NK-92 (cell line): ENCODE measurements around the gene IFNA2.
"Not testable (repeated sequence)": the region's sequence is repeated elsewhere in the genome, so short reads cannot be mapped to it uniquely, and the experiment has no call there.

Source experiments
- DNase-seq: peaks from one replicate; lab custom pipeline; 2025; ENCODE audit not compliant: unreplicated experiment; lab: John Stamatoyannopoulos, UW

Gene IFNA2

DNA sequence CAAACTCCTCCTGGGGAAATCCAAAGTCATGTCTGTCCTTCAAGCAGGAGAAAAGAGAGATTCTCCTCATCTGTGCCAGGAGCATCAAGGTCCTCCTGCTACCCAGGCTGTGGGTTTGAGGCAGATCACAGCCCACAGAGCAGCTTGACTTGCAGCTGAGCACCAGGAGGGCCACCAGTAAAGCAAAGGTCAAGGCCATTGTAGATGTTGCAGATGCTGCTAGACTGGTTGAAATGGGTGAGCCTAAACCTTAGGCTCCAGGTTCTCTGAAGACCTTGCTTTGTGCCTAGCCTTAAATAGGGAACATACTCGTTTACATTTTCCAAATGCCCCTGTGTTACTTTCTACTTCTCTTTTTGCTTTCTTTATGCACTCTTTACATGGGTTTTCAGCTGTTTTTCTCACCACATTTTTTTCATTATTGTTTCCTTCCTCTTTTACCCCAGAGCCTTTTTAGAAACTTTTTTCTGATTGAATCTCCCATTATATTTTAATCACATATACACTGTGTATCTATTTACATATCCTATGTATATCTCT lies at the start of gene IFNA2:
TSS of gene IFNA2 (minus strand) at position 268 of the 540 bp plus-strand sequence. CDS start at position 199, 69 bp downstream.
- DNase-seq = no peak

DNA sequence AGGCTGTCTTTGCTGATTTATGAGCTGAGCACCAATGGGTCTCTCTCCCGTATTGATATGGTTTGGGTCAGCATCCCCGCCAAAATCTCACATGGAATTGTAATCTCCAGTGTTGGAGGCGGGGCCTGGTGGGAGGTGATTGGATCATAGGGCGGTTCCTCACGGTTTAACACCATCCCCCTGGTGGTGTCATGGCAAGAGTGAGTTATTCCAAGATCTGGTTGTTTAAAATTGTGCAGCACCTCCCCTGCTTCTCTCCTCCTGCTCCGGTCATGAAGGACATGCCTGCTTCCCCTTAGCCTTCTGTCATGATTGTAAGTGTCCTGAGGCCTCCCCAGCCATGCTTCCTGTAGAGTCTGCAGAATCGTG lies 49.8 kb upstream of the IFNA2 start:
- not testable (repeated sequence) for DNase-seq

DNA sequence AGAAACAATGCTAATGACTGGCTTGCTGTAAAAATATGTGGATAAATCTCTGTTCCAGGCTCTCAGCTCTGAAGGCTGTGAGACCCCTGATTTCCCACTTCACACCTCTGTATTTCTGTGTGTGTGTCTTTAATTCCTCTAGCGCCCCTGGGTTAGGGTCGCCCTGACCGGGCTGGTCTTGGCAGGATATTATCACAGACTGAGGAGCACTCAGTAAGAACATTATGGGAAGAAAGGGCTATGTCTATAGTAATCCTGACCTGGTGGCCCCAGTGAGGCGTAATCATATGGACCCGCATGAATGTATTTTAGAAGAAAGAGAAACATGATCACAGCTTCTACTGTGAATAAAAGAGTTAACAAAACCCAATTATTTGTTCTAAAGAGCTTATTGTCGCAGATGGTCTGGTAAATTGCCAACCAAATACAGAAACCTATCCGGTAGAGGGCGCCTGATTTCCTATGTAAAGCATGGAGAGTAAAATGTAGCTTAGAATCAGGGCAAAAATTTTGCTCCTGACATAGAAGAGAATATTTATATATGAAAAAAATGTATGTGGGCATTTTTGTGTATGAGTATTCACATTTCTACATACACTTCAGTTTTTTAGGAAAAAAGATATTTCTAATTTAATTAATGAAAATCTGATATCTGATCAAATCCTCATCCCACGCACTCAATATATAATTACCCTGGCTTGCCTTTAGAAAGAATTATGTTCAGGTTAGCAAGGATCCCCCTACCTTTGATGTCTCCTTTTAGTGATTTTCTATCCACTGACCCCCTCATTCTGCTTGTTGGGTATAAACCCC lies 49.2 kb upstream of the IFNA2 start:
- no peak for DNase-seq

DNA sequence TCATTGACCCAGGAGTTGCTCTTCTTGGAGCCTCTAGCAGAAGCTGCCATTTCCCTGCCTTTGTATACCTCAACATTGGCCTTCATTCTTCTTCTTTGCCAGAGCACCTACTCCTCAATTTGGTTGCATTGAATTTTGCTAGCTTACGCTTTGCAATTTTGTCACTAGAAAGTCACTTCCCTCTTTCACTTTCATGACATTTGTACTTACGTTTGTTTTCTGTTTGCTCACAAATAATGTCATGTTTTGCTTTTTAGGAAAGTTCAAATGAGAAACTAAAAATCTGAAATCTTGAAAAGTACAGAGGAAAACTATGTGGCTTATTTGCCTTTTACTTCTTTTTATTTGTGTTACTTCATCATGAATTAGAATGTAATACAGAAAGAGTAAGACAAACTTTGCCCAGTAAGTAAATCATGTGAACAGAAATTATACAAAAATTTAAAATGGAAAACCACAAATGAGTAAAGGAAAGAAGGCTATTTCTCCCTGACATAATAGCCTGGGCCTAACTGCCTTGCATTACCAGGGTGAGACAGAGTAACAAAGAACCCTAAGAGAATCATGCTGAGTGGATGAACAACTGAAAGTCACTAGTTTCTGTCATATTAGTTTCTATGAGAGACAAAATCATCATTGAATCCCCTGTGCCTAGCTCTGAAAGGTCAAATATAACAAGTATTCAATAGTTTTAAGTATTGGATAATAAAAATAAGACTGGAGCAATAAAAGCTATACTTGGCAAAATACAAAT lies 47.7 kb upstream of the IFNA2 start:
- DNase-seq = no peak

DNA sequence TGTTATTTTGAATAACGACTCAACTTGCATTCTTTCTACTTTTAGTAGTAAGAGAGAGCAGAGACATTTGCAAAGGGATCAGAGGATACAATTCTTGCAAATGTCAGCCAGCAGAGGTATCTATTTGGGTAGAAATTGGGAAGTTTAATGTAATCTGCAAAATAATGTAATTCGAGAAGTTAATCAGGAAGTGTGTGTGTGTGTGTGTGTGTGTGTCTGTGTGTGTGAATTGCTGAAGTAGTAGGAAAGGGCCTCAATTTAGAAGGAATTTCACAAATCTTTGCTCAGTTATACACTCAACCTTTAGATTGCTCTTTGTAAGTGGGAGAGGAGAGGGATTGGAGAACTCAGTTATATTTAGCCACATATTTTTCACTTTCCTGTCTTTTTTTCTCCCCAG lies 44.0 kb upstream of the IFNA2 start:
- no peak for DNase-seq

DNA sequence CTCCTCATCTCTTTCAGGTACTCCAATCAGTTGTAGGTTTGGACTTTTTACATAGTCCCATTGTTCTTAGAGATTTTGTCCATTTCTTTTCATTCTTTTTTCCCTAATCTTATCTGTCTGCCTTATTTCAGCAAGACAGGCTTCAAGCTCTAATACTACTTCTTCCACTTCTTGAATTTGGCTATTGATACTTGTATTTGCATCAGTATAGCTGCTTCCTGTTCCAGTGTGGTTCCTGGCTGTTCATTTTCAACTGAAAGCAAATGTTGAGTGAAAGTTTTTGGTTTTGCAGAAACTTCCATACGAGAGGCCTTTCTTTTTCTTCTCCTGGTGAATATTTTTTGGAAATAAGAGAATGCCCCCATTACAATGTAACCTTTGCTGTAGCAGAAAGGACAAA lies 43.0 kb upstream of the IFNA2 start:
- DNase-seq = no peak

DNA sequence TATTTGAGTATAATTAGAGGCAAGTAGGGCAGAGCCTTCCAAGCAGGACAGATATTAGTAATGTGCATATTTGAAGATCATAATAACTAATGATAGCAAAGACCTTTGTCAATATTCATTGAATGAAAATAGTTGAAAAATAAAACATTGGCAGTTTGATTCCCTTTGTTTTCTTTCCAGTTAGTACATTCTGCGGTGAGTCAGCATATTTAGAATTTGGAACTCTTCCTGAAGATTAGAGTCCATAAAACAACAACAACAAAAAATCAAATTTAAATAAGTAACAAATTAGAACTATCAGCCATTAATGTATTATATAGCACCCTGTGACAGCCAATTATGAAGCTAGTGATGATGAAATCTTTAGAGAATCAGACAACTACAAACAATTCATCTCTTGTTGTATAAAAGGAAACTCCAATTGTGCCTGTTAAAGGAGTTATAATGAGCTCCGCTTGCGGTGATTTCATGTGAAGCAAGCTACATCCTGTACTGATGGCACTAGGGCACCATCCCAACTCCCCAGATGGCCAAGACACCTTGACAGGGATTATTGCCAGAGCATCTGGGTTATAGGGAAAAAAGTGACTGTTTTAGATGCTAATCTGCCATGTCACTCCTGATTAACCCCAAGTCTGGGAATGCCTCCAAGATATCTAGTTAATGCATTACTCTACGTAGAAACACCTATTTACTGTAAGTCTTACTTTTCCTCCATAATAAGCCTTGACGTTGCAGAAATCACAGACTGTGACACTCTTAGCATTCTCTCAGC lies 30.5 kb upstream of the IFNA2 start:
- no peak for DNase-seq

DNA sequence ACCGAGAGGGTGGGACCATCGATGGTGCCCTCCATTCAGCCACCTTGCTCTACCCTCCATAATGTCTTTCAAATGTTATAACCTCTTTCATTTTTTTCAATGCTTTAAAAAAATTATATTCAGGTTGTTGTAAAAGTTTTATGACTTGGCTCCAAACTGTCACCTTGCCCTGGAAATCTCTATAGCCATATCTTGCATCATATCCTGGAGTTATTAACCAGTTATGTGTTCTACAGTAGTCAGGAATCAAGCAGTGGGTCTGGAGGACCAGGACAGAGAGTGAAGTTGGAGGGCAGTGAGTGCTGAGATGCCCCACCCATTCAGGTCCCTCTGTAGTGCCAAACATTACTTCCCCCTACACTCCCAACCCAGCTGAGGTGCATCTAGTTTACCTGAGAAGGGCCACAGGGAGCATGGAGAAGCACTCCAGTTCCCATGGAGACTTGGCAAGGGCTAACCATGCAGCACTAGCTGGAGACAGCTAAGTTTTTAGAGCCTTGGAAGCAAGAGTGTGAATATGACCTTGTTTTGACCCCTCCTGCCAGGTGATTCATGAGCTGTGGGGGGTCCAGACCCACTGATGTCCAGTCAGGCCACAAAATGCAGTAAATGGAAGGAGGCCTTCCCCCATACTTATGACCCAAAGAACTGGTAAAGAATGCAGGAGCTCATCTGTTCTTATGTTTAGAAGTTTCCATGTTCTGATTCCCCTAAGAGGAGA lies 29.2 kb upstream of the IFNA2 start:
- DNase-seq = no peak

DNA sequence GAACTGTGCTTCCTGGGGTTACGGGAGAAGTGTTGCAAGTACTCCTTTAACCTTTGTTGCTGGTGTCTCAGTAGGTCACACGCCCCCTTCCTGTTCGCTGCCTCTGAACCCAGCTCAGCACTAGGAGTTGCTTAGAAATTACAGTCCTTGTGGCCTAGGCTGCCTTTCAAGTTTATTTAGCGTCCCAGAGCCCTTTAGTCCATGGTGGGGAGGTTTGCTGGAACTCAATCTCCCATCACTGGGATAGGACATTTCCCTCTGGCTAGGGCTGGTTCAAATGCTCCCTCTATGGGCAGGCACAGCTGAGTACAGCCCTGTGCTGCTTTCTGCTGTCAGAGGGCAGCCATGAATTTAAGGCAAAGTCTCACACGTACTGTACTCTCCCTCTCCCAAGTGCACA lies 28.4 kb upstream of the IFNA2 start:
- no peak for DNase-seq

DNA sequence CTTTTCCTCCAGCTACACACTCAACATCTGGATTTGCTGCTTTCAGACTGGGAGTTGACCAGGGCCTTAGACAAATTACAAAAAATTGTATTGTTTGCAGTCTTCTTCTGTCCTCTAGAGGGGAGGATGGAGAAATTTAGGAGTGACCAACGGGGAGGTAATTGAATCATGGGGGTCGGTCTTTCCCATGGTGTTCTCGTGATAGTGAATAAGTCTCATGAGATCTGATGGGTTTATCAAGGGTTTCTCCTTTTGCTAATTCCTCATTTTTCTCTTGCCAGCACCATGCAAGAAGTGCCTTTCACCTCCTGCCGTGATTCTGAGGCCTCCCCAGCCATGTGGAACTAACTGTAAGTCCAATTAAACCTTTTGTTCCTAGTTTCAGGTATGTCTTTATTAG lies 28.0 kb upstream of the IFNA2 start:
- DNase-seq = no peak

DNA sequence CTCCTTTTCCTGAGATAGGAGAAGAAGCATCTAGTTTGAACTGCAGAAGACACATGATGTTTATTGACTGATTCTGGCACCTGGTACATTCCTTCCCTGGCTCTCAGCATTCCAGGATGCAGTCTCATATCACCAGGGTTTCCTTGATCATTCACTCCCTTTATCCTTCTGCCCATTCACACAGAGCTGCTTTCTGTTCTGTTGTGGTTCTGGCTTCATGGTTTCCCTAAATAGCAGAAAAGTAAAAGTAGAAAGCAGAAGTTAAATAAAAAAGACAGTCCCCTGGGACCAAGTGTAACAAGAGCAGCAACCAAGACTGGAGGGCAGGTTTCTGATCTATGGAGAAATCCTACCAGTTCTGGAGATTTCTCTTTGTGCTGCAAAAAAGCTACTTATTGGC lies 26.9 kb upstream of the IFNA2 start:
- no peak for DNase-seq

DNA sequence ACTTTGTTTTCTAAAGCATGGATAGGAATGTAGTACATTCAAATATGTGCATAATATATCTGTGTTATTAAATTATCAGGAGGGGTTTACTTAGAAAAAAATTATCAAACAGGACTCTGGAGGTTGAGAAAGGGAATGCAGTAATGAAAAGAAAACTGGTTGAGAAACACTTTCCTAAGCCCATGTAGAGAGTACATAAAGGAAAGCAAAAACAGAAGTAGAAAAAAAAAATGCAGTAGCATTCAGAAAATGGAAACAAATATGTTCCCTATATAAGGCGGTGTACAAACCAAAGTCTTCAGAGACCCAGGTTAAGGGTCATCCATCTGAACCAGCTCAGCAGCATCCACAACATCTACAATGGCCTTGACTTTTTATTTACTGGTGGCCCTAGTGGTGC lies 23.6 kb upstream of the IFNA2 start, which contains the start of gene IFNA8:
TSS of gene IFNA8 (plus strand) at position 301 of the 400 bp plus-strand sequence. CDS start at position 361, 60 bp downstream.
- DNase-seq = no peak

DNA sequence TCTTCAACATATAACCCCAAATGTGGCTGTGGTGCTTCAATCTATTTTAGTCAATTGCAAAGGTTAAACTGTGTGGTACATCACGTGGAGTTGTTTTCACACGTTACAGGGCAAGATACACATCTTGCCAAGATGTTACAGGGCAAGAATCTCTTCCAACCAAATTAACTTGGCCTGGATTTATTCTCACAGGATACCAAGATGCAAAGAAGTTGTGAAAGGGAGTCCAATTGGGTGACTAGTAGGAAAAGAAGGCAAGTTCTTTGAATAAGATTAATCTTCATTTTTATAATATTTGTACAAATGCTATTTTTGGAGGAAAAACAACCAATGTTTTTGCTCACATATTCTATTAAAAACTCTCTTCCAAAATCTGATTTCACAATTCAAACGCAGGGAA lies 18.9 kb upstream of the IFNA2 start:
- no peak for DNase-seq

DNA sequence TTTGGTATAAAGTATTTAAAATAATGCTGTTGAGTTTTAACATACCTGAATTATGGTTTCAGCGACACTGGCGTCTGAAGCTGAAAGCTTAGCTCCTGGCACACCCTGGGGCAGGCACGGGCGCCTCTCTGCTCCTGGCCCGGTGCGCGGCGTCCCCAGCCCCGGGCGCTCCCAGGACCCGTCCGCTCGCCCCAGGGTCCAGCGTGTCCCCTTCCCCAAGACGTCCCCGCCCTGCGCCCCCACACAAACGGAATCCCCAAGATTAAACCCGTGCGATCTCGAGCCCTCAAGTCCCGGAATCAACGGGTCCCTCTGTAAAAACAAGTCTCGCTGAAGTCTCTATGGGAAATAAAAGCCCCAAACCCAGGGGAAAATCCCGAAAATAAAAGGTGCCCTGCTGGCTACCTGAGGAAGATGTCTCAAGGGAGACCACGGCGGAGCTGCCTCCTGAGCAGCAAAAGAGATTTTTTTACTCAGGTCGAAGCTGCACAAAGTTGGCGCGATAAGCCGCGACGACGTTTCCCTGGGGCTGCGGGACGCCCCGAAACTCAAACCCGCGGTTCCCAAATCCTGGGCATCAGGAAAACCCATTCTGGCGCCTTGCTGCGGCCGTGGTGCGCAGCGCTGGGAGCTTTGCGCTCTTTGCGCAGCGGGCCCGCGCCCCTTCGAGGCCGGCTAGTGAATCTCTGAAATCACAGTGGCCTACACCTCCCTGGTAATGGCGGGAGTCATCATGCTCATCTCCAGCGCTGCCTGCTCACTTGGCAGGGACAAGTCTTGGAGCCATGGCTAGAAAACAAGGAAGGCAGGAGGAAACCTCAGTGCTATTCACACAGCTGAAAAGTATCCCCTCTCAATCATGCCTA lies 17.4 kb upstream of the IFNA2 start:
- no peak for DNase-seq

DNA sequence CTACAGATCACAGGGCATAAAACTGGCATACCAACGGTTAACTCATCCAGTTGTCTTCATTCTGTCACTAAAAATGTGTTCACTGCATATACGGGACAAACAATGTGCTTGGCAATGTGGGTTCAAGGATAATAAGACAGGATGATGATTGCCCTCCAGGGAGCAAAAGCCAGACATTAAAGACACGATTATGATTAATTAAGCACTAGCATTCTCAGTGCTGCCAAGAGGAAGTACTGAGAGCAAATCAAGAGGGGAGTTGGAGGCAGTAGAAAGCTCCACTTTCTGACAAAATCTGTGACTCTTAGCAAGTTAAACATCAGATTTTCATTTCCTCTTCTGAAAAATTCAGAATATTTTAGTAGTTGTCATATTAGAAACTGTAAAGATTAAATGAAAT lies 14.8 kb upstream of the IFNA2 start:
- no peak for DNase-seq

DNA sequence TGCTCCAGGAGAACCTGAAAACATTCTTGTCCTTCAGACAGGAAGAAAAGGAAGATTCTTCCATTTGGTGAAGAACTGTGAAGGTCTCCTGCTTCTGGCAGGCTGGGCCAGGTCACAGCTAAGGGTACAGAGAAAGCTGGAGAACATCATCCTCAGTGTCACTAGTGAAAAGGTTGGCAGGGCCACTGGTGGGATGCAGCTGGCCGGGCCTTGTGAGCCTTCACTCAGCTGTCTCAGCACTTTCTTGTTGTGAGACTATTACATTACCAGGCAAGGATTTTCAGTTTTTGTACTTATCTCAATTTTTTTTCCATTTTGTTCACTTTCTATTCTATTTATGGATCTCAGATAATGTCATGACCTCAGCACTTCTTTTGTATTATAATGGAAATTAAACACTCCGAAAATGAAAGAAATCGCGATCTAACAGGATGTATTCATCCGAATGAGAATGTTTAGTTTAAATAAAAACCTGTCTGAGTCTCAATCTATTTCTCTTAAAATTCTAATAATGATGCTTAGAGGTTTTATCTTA lies 13.8 kb upstream of the IFNA2 start:
- no peak for DNase-seq

DNA sequence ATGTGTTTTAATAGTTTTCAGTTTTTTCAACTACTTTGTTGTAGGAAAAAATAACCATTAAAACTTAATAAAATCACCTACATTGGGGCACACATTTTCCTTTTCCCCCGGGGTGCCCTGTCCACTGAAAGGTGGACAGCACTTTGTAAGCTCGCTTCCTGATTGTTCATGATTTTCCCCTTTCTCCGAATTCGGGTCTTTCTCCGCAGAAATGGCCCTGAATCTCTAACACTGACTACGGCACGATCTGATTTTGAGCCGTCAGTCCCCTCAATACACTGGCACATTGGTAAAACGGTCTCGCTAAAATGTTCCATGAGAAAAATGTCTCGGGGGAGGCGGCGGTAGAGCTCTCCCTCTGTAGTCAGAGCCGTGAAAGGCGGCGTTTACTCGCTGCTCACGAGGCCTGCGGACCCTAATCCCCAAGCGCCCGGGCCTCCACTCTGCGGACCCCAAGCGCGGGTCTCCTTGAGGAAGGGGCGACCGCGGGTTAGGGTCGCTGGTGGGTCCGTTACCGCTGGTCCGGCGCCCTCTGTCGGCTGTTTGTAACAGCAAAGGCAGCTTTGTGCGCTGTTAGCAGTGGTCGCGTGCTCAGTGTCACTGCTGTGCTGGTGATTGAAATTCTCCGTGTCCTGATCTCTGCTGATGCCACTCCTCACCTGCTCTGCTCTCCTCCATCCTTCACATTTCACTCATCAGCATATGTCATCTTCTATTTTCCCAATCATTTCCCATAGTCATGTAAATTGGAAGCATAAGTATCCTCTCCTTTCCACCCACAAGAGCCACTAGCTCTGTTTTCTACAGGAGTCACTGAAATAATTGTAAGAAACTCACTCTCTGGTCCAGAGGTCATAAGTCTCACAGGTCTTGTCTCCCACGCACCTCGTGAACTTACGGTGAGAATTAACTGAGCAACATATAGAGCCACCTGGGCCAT lies 10.8 kb upstream of the IFNA2 start:
- no peak for DNase-seq

DNA sequence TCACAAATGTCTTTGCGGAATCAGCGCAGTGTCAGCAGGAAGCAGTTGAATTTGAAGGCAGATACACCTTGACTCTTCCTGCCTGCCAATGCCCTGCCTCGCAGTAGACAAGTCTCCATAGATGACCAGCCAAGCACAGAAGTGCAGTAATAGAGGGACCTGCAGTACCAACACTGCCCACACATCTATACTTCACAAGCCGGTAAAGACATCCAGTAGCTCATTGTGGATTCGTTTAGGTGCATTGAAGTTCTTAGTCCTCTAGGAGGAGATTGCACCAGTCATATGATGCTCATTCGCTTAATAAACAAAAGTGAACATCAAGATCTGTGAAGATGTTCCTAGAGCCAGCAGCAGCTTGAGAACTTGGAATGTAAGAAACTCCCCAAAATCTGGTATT lies 7.1 kb upstream of the IFNA2 start:
- DNase-seq = no peak
